Measurements from ENCODE around the gene EIF3K. TPM values are rescaled to one million over a fixed set of nuclear protein-coding genes. Genes with fewer than 3 reads are reported as not detected.

The EIF3K gene
- total RNA-seq, 1 donor from 2014 or later, result 258 TPM

DNA sequence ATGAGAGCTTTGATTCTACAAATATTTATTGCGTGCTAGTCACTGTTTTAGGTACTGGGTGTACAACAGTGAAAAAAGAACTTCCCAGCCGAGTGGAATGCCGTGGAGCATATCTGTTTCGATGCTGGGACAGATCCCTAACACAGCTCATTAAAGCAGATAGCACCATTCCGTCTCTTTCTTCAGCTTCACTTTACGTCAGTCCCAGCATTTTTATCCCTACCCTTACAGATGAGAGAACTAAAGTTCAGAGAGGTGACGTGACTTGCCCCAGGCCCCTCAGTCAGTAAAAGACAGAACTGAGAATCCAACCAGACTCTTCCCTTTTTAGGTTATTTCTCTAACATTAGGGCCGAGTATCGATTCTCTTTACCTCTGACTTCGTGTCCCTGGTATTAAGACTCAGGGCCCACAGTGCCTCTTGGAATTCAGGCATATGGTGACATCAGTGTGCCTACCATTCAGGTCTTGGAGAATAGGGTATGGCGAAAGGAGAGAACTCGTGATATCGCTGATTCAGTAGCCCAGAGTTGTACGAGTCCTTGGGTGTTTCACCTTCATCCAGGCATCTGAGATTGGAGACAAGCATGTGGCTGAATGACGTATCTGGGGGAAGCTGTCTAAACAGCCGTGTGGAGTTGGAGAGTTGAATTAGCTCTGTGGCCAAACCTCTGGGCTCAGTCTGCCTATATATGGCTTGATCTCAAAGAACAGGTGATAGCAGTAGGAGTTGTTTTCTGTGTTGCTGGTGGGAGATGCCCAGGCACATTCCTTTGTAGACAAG is 55.6 kb downstream of the EIF3K start:
- DNase-seq (ENCODE audit: extremely low spot score, unreplicated experiment), result no peak
- Mint-ChIP-seq H3K36me3 (ENCODE audit: unreplicated experiment) (peaks cover 3% of the 10 kb centered on the region), H3K27ac (ENCODE audit: unreplicated experiment) (peak overlapping the region; percentile 83), H3K4me3 (ENCODE audit: unreplicated experiment) (no peak overlapping the region), H3K27me3 (ENCODE audit: unreplicated experiment) (no peaks in the 10 kb centered on the region), H3K9me3 (ENCODE audit: unreplicated experiment) (no peaks in the 10 kb centered on the region), H3K4me1 (ENCODE audit: unreplicated experiment) (peaks cover 71% of the 10 kb centered on the region)
- TF ChIP-seq, protein P1, sequence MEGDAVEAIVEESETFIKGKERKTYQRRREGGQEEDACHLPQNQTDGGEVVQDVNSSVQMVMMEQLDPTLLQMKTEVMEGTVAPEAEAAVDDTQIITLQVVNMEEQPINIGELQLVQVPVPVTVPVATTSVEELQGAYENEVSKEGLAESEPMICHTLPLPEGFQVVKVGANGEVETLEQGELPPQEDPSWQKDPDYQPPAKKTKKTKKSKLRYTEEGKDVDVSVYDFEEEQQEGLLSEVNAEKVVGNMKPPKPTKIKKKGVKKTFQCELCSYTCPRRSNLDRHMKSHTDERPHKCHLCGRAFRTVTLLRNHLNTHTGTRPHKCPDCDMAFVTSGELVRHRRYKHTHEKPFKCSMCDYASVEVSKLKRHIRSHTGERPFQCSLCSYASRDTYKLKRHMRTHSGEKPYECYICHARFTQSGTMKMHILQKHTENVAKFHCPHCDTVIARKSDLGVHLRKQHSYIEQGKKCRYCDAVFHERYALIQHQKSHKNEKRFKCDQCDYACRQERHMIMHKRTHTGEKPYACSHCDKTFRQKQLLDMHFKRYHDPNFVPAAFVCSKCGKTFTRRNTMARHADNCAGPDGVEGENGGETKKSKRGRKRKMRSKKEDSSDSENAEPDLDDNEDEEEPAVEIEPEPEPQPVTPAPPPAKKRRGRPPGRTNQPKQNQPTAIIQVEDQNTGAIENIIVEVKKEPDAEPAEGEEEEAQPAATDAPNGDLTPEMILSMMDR (IDR thresholded peaks at IDR 0.05), result no peak

DNA sequence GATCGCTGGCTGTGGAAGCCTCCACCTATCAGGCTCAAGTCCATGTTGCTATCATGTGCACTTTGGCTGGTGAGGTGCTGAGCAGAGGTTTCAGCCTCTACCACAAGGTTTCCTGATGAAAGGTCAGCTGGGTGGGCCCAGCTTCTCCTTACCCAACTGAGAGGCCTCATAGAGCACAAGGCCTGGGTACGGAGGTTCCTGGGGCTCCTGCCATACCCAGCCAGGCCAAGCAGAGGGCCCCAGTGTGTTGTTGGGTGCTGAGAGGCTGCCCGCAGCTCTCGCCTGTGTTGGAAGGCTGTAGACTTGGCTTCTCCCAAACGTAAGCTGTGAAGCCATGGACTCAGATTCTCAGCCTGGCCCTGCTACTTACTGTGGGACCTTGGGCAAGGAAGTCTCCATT is 56.6 kb downstream of the EIF3K start:
- no peaks in the 10 kb centered on the region for H3K27me3 Mint-ChIP-seq (ENCODE audit: unreplicated experiment)
- H3K9me3 Mint-ChIP-seq (ENCODE audit: unreplicated experiment), result no peaks in the 10 kb centered on the region
- H3K27ac Mint-ChIP-seq (ENCODE audit: unreplicated experiment), result peak overlapping the region; percentile 83
- TF ChIP-seq, protein P1 (IDR thresholded peaks at IDR 0.05), result no peak
- peaks cover 6% of the 10 kb centered on the region for H3K36me3 Mint-ChIP-seq (ENCODE audit: unreplicated experiment)
- H3K4me3 Mint-ChIP-seq (ENCODE audit: unreplicated experiment), result peak overlapping the region; percentile 35
- DNase-seq (ENCODE audit: extremely low spot score, unreplicated experiment), result no peak
- H3K4me1 Mint-ChIP-seq (ENCODE audit: unreplicated experiment), result peaks cover 70% of the 10 kb centered on the region

DNA sequence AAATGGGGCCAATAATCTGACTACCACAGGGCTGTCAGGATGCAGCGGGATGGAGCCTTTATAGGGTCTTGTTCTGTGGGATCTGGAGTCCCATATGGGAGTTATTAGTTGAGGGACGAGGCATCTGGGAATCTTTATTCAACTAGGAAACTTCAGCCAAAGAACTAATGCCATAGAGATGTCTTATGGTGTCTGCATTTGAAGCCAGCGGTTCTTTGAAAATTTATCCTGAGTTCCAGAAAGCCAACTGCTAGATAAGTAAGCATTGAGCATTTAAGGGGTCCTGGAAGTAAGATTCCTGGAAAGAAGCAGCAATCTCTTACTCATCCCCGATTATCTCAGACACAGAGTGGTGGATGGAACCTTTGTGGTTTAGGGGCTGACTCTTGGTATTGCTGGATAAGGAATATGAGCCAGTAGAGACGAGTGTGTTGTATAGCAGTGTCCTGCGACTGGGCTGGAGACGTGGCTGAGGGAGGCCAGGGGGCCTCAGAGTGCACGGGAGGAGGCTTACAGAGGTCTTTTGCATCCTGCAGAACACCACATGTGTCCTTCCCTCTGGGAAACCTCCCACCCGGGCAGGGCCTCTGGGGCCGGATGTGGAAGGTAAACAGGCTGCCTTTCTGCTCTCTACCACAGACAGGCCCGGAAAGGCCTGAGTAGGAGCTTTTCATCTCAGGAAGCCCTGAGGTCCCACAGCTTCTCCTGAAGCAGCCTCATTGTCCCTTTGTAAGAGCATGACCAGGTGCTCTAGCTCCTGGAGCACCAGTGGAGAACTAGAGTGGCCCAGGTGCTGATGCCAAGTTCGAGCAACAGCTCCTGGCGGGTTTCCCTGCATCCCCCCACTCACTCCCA is 57.3 kb downstream of the EIF3K start:
- Mint-ChIP-seq H3K27me3 (ENCODE audit: unreplicated experiment) (no peaks in the 10 kb centered on the region), H3K27ac (ENCODE audit: unreplicated experiment) (peak overlapping the region; percentile 83), H3K4me3 (ENCODE audit: unreplicated experiment) (peak overlapping the region; percentile 35), H3K36me3 (ENCODE audit: unreplicated experiment) (peaks cover 6% of the 10 kb centered on the region), H3K4me1 (ENCODE audit: unreplicated experiment) (peaks cover 68% of the 10 kb centered on the region), H3K9me3 (ENCODE audit: unreplicated experiment) (no peaks in the 10 kb centered on the region)
- TF ChIP-seq, protein P1 (IDR thresholded peaks at IDR 0.05), result no peak
- DNase-seq (ENCODE audit: extremely low spot score, unreplicated experiment), result no peak

DNA sequence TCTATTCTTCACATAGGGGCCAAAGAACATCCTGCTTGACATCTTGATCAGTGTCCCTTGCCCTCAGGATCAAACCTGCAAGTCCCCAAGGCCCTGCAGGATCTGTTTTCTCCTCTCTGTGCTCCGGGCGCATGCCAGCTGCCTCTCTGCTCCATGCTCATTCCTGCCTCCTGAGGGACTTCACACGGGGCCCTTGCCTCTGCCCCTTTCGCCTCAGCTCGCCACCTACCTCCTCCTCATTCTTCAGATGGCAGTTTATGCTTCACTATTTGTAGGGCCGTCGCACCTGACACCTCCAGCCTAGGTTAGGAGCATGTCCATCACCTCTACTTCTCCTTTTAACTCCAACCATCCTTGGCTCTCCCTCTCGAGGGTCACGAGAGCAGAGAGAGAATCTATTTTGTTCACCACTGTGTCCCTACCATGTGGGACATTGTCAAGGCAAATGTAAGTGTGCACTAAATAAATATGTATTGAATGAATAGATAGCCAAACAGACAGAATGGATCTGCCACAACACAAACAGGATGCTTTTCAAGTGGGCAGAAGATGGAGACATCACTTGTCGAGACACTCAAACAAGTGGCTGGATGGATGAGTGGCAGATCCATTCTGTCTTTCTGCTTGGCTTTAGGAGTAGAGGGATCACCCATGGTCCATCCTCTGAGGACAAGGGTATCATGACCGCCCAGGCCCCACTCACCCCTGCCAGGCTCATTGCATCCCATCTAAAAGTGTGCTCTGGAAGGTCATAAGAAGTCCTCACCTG is 58.1 kb downstream of the EIF3K start:
- H3K27ac Mint-ChIP-seq (ENCODE audit: unreplicated experiment), result peak overlapping the region; percentile 83
- no peaks in the 10 kb centered on the region for H3K27me3 Mint-ChIP-seq (ENCODE audit: unreplicated experiment)
- TF ChIP-seq, protein P1 (IDR thresholded peaks at IDR 0.05), result no peak
- no peak overlapping the region for H3K4me3 Mint-ChIP-seq (ENCODE audit: unreplicated experiment)
- H3K9me3 Mint-ChIP-seq (ENCODE audit: unreplicated experiment), result no peaks in the 10 kb centered on the region
- H3K4me1 Mint-ChIP-seq (ENCODE audit: unreplicated experiment), result peaks cover 66% of the 10 kb centered on the region
- DNase-seq (ENCODE audit: extremely low spot score, unreplicated experiment), result no peak
- peaks cover 10% of the 10 kb centered on the region for H3K36me3 Mint-ChIP-seq (ENCODE audit: unreplicated experiment)

Measured in osteocyte (in vitro differentiated cells).